NT2/D1 (cell line): ENCODE data around the gene PCBD2.
"Not testable (repeated sequence)": the region's sequence is repeated elsewhere in the genome, so short reads cannot be mapped to it uniquely, and the experiment has no call there.

Source experiments
- DNase-seq: peaks from one replicate; pipeline ENCODE4 v3.0.0-alpha.2; 2011; ENCODE audit warnings: low read depth, low spot score
- H3K27me3 ChIP-seq: 2 replicates; pipeline ENCODE4 v1.6.0; 2011; ENCODE audit warnings: mild to moderate bottlenecking; ENCODE audit not compliant: insufficient read length, insufficient read depth
- H3K36me3 ChIP-seq: 2 replicates; pipeline ENCODE4 v1.6.1; 2011; ENCODE audit warnings: mild to moderate bottlenecking, low read length, mixed read lengths; ENCODE audit not compliant: insufficient read depth, insufficient read length
- H3K4me1 ChIP-seq: 2 replicates; pipeline ENCODE4 v1.5.1; 2011; ENCODE audit not compliant: insufficient read depth, insufficient read length
- H3K4me3 ChIP-seq: 2 replicates; pipeline ENCODE4 v1.5.1; 2011; ENCODE audit warnings: low read depth; ENCODE audit not compliant: insufficient read length
- H3K9ac ChIP-seq: 2 replicates; pipeline ENCODE4 v1.6.0; 2011; ENCODE audit warnings: low read depth; ENCODE audit not compliant: insufficient read length
- H3K9me3 ChIP-seq: 2 replicates; pipeline ENCODE4 v1.5.1; 2011; ENCODE audit warnings: mild to moderate bottlenecking, low read length; ENCODE audit not compliant: insufficient read depth
- SUZ12 ChIP-seq: IDR thresholded peaks from 2 replicates; pipeline ENCODE4 v1.6.1; 2011; ENCODE audit not compliant: insufficient read length, insufficient read depth; ENCODE audit errors: extremely low read depth
- YY1 ChIP-seq: IDR thresholded peaks from 2 replicates; pipeline ENCODE4 v1.6.1; 2011; ENCODE audit not compliant: insufficient read length, insufficient read depth
- ZNF274 ChIP-seq: IDR thresholded peaks from 2 replicates; pipeline ENCODE4 v1.6.1; 2011; ENCODE audit warnings: mild to moderate bottlenecking, low read depth, low read length

Gene PCBD2

DNA sequence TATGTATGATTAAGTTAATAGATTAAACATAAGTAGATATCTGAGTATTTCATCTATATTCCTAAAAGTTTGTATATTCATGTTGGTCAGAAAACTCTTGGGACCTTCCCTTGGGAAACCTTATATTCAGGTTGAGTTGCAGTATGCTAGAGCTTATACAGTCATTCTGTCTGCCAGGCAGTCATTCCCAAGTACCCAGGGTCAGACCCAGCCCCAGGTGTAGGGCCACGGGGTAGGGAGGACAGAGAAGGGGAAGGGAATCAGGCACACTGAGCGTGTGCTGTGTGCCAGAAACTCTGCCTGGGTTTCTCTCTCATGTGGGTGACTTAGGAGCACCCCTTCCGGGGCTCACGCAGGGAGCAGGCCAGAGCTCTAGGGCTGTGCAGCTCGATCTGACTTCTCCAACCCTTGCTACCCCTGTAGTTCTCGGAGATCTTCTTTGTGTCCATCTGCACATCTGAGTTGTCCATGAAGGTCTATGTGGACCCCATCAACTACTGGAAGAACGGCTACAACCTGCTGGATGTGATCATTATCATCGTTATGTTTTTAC, 91.0 kb downstream of the PCBD2 start:
- no peak for DNase-seq
- Histone ChIP-seq H3K27me3 (no peaks in the 10 kb centered on the region), H3K9ac (no peak overlapping the region), H3K4me1 (no peaks in the 10 kb centered on the region), H3K9me3 (0 out of 2 replicates have a peak, but pooled peaks cover 6% of the 10 kb centered on the region), H3K36me3 (no peaks in the 10 kb centered on the region), H3K4me3 (no peak overlapping the region)
- TF ChIP-seq SUZ12 (no peak), YY1 (no peak), ZNF274 (no peak)

DNA sequence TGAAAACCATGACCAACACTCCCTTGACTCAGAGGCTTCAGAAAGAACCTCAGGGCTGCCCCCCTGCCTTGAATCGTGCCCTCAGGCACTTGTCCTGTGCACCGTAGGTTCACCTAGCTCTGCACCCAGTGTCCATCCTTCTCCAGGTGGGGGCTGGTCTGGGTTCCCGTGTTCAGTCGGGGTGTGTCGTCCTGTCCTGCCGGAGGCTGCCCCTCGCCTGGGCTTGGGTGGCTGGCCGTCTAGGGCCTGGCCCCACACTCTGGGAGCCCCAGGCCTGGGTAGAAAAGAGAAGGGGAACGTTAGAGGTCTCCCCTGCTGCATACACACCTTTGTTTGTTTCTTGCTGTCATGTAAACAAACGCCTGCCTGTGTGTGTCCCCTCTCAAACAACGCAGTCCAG, 92.1 kb downstream of the PCBD2 start:
- no peak for TF ChIP-seq YY1
- no peak for TF ChIP-seq ZNF274
- TF ChIP-seq SUZ12, result no peak
- no peaks in the 10 kb centered on the region for H3K4me1 ChIP-seq
- H3K9ac ChIP-seq, result no peak overlapping the region
- no peaks in the 10 kb centered on the region for H3K27me3 ChIP-seq
- H3K4me3 ChIP-seq, result no peak overlapping the region
- H3K9me3 ChIP-seq, result no peaks in the 10 kb centered on the region
- H3K36me3 ChIP-seq, result no peaks in the 10 kb centered on the region
- DNase-seq, result no peak

DNA sequence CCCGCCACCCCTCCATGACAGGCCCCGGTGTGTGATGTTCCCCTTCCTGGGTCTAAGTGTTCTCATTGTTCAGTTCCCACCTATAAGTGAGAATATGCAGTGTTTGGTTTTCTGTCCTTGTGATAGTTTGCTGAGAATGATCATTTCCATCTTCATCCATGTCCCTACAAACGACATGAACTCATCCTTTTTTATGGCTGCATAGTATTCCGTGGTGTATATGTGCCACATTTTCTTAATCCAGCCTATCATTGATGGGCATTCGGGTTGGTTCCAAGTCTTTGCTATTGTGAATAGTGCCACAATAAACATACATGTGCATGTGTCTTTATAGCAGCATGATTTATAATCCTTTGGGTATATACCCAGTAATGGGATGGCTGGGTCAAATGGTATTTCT, 93.1 kb downstream of the PCBD2 start:
- not testable (repeated sequence) for H3K4me1 ChIP-seq, DNase-seq, H3K9ac ChIP-seq, H3K27me3 ChIP-seq, H3K4me3 ChIP-seq, H3K9me3 ChIP-seq, H3K36me3 ChIP-seq

DNA sequence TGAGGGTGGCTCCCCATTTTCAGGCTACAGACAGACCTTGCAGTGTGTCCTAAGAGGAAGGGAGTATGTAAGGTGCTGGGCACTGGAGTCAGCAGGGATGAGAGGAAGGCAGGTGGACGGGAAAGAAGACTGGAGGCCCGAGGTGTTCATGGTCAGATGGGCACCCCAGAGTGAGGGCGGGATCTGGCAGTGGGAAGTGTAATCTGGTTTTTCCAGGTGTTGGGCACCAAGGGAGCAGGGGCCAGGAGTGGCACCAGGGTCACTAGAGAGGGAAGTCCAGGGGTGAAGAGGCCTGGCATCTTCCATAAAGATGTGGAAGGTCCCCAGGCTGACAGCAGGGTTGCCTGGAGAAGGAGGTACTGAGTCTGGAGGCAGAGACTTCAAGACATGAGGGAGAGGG, 99.4 kb downstream of the PCBD2 start:
- no peak for TF ChIP-seq SUZ12
- no peak for TF ChIP-seq ZNF274
- TF ChIP-seq YY1, result no peak
- no peak overlapping the region for H3K9ac ChIP-seq
- H3K36me3 ChIP-seq, result no peaks in the 10 kb centered on the region
- no peaks in the 10 kb centered on the region for H3K9me3 ChIP-seq
- H3K4me1 ChIP-seq, result no peaks in the 10 kb centered on the region
- no peak overlapping the region for H3K4me3 ChIP-seq
- DNase-seq, result no peak
- H3K27me3 ChIP-seq, result no peaks in the 10 kb centered on the region

GRCh38 chr5:135005076-135005475, 100.1 kb downstream of the PCBD2 start:
- no peaks in the 10 kb centered on the region for H3K36me3 ChIP-seq
- H3K27me3 ChIP-seq, result no peaks in the 10 kb centered on the region
- H3K4me1 ChIP-seq, result no peaks in the 10 kb centered on the region
- TF ChIP-seq YY1 (no peak), ZNF274 (no peak), SUZ12 (no peak)
- H3K9ac ChIP-seq, result no peak overlapping the region
- H3K4me3 ChIP-seq, result no peak overlapping the region
- DNase-seq, result no peak
- no peaks in the 10 kb centered on the region for H3K9me3 ChIP-seq

- H3K9ac ChIP-seq, result no peak overlapping the region
- TF ChIP-seq SUZ12 (no peak), ZNF274 (no peak), YY1 (no peak)
- no peaks in the 10 kb centered on the region for H3K4me1 ChIP-seq
- DNase-seq, result no peak
- H3K4me3 ChIP-seq, result no peak overlapping the region
- H3K9me3 ChIP-seq, result no peaks in the 10 kb centered on the region
- H3K27me3 ChIP-seq, result no peaks in the 10 kb centered on the region
- no peaks in the 10 kb centered on the region for H3K36me3 ChIP-seq
Observed at GRCh38 chr5:135007305-135007704, 102.4 kb downstream of the PCBD2 start.

DNA sequence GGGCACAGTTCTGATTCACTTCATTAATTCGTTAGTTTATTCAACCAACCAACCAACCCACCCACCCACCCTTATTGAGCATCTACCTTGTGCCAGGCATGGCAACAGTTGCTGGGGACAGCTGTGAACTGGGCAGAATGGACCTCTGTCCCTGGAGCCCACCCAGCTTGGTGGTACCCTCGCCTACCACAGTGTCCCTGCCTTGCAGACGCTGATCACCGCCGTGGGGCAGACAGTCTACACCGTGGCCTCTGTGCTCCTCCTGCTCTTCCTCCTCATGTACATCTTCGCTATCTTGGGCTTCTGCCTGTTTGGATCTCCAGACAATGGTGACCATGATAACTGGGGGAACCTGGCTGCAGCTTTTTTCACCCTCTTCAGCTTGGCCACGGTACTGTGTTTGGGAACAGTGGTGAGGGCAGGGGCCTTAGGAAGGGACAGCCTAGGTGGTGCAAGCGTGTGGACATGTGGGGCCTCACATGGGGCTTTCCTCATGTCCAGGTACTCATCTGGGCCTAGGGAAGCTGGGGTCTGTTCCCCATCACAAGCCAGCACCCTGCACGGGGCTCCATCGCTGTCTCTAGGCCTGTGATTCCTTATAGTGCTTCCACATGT, 102.9 kb downstream of the PCBD2 start:
- H3K9me3 ChIP-seq, result no peaks in the 10 kb centered on the region
- no peaks in the 10 kb centered on the region for H3K36me3 ChIP-seq
- no peaks in the 10 kb centered on the region for H3K4me1 ChIP-seq
- H3K9ac ChIP-seq, result no peak overlapping the region
- TF ChIP-seq ZNF274, result no peak
- no peak for TF ChIP-seq SUZ12
- no peak for TF ChIP-seq YY1
- DNase-seq, result no peak
- H3K4me3 ChIP-seq, result no peak overlapping the region
- no peaks in the 10 kb centered on the region for H3K27me3 ChIP-seq

DNA sequence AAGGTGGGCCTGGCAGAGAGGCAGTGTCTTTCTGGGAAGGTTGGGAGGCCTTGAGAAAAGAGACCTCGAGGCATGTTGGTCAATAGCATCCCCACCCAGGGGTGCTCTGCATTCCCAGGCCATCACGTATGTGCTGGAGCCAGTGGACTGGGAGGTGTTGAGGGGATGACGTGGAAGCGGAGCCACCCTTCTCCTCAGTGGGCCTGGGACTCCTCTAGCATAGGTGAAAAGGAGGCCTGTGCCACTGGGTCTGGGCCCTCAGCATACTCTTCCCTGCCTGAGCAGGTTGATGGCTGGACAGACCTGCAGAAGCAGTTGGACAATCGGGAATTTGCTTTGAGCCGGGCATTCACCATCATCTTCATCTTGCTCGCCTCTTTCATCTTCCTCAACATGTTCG, 103.6 kb downstream of the PCBD2 start:
- DNase-seq, result no peak
- no peaks in the 10 kb centered on the region for H3K4me1 ChIP-seq
- H3K27me3 ChIP-seq, result no peaks in the 10 kb centered on the region
- no peaks in the 10 kb centered on the region for H3K36me3 ChIP-seq
- H3K9me3 ChIP-seq, result no peaks in the 10 kb centered on the region
- TF ChIP-seq SUZ12, result no peak
- no peak for TF ChIP-seq YY1
- TF ChIP-seq ZNF274, result no peak
- no peak overlapping the region for H3K9ac ChIP-seq
- H3K4me3 ChIP-seq, result no peak overlapping the region
